ENCODE results near the gene LTBP1.

The LTBP1 gene

GRCh38 chr2:33083699-33084387, 137.1 kb downstream of the LTBP1 start:
- DNase-seq, result no peak

- no peak for DNase-seq
Measured at GRCh38 chr2:33084433-33084832, 137.7 kb downstream of the LTBP1 start.

GRCh38 chr2:33085646-33086045, 138.9 kb downstream of the LTBP1 start:
- DNase-seq, result no peak

DNA sequence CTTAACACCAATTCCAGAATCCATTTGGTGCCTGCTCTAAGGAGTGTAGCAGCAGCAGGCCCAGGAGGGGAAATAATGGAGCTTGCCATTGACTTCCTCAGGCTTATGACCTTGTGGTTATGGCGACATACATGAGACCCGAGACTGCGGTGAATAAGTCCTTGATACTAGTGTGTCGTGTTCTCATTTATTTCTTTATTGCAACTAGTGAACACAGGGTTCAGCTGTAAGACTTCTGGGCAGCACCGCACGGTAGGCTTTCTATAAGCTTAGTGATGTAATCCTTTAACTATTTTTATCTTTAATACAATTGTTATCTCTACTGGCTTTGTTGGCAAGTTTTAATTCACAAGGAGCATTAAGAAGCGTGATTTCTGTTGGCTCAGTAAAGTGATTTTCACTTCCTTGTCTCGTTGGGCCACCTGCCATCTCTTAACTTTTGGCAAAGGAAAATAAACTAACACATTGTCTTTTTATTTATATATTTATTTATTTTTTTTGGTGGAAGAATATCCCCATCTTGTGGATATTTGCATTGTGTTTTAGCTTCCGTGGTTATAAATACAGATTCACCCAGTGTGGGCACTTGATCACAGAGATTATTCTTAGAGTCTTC, 139.8 kb downstream of the LTBP1 start:
- DNase-seq, result no peak

GRCh38 chr2:33090553-33091134, 143.9 kb downstream of the LTBP1 start:
- DNase-seq, result no peak

- DNase-seq, result no peak
Measured at GRCh38 chr2:33091541-33092123, 144.9 kb downstream of the LTBP1 start.

- no peak for DNase-seq
Measured at GRCh38 chr2:33093283-33093993, 146.7 kb downstream of the LTBP1 start.

- DNase-seq, result no peak
Measured at GRCh38 chr2:33094303-33094702, 147.6 kb downstream of the LTBP1 start.

- DNase-seq, result no peak
Measured at GRCh38 chr2:33099989-33100388, 153.2 kb downstream of the LTBP1 start.

GRCh38 chr2:33100921-33101320, 154.2 kb downstream of the LTBP1 start:
- no peak for DNase-seq

DNA sequence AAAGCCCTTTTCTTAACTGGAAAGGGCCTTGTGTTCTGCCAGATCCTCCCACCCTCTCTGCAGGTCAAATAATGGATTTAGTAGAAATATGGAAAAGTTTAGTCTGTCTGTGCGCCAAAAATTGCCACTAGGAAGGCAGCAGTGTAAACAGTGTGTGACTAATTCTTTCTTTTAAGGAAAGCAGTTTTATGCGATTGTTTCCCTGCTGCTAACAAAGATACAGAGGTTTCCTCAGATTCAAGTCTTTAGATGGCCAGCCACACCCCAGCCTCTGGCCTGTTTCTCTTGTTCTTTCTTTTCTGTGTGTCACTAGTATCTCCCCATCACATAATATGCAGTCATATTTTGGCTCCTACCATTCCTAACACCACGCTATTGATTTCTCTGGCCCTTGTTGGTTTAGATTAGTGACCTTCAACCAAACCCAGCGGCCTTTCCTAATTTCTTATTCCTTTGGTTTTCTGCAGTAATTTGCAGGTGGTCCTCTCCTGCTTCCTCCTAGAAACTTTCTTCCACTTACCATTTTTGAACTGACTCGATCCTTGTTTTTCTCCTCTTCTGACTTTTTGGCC, 157.4 kb downstream of the LTBP1 start:
- DNase-seq, result no peak

GRCh38 chr2:33104726-33105125, 158.0 kb downstream of the LTBP1 start:
- DNase-seq, result no peak

DNA sequence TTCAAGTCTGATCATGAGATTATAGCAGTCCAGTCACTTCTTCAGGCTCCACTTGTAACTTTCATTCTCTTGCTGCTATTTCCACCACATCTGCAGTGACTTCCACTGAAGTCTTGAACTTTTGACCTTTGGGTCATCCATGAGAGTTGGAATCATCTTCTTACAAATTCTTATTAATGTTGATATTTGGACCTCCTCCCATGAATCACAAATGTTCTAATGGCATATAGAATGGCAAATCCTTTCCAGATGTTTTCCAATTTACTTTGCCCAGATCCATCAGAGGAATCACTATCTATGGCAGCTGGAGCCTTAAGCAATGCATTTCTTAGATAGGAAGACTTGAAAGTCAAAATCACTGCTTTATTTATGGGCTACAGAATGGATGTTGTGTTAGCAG, 159.4 kb downstream of the LTBP1 start:
- no peak for DNase-seq

- no peak for DNase-seq
Measured at GRCh38 chr2:33107690-33108482, 161.1 kb downstream of the LTBP1 start.

DNA sequence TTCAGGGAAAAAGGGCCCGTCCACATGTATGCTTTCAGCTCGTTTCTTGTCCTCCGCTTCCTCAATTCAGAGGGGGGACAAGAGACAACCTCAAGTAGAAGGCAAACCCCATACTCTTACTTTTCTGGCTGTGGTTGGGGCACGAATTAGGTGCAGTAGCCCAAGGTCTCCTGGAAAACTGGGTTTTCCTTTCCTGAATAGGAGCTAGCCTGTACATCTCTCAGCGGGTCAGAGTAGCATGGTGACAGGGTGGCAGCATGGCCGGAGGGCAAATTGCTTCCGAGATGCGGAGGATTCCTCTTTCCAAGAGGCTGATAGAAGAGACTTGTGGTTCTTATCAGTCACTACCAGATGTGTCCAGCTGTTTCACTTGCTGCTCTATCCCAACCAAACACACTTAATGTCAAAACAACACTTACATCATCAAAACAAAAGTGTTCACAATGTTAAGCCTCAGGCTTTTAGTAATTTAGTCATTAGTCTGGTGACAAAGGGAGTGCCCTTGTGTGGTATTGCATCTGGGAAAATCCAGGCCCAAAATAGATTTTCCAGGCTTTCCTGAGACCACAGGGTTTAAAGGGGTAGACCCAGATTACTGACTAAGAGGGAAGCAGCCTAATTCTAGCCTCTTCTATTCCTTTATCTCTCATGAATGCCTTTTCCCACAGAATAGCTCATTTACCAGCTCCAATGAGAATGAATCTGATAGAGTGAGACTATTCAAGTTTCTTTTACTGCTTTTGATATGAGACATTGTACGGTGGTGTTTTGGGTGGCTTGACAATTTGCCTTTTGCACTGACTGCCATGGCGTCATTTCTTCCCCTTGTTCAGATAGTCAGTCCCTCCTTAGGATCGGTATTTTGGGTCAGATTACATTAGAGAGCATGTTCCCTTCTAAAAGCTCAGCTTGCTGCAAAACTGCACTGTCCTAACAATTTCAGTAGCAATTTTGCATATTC, 162.0 kb downstream of the LTBP1 start:
- no peak for DNase-seq

DNA sequence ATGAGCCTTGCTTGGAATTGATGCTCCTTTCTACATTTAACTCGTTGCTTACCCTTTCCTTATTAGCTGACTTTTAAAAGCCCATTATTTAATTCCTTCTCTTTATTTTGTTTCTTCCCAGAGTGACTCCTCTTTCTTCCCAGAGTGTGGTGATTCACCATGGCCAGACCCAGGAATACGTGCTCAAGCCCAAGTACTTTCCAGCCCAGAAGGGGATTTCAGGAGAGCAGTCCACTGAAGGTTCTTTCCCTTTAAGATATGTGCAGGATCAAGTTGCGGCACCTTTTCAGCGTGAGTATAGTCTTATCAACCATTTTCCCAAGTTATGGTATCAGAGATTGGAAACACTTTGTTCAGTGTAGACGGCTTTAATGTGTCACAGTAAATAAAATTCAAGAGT, 163.7 kb downstream of the LTBP1 start:
- DNase-seq, result no peak

DNA sequence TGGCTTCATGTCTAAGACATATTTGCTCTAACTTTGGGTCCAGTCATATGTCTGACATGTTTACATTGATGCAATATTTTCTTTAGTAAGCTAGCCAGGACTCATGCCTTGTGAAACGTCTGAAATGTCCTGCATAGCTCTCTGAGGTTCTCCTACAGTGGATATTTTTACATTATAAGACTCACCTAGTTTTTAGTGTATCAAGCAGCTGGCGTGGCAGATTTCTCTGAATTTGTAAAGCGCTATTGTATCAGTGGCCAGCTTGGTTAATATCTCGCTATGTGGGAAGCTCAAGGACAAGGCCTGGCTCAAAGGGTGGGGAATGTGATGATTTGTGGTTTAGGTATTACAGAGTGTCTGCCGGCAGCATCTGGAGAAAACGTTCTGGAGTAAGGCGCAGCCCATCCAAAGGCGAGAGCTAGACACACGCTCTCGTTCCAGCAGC, 164.3 kb downstream of the LTBP1 start:
- no peak for DNase-seq

DNA sequence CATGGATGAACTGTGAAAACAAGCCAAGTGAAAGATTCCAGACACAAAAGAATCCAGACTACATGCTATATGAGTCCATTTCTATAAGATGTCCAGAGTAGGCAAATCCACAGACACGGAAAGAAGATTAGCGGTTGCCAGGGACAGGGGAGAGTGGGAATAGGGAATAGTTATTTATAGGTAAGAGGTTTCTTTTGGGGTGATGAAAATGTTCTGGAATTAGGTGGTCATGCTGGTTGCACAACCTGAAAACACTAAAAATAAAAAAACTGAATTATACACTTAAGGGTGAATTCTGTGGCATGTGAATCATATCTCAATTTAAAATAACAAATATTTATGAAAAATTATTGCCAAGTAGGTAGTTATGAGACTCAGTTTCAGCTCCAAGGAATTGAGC, 168.4 kb downstream of the LTBP1 start:
- DNase-seq, result no peak

GRCh38 chr2:33115728-33116127, 169.0 kb downstream of the LTBP1 start:
- no peak for DNase-seq

DNA sequence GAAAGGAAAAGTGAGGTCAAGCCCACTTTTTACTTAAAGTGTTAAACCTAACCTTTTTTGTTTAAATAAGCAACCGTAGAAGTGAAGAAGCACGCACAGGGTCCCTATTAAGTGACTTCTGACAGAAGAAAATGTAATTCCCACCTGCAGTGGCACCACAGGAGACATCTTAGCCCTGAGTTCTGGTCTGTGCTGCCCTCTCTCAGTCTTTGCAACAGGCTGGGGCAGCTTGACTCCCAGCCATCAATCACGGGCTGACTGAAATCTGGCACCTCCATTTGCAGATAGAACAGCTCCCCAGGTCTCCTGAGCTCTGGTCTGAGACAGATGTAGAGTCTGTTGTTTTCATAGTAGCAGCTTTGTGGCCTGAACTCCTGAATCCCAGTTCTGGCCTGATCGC, 170.0 kb downstream of the LTBP1 start:
- no peak for DNase-seq

DNA sequence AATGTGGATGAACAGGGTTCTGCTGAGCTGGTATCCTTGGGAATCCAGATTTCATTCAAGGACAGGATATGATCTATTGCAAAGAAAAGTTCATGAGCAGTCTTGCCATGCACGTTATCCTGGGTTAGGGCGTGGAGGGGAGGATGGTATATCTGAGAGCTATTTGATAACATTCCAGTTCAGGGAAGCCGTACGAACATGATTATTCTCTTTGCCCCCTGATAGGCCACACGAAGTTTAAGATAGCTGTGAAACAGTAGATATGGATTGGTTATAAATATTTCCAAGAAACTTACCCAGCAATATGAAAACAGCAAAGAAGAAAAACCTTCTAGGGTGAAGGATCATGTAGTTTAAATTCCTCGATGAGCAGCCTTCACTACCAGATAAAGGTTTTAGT, 171.9 kb downstream of the LTBP1 start:
- no peak for DNase-seq

Measured in kidney glomerular epithelial cell (primary cell).